RWPE1 (cell line): Measurements from ENCODE around the gene PADI2.

ENCODE experiments used
- CTCF ChIA-PET: fragments of 350-600 bp; sonication (Branson Sonifier 250); formaldehyde crosslinking; extraction: SDS; loops from one replicate; lab custom pipeline; 2021; lab: Yijun Ruan, JAX
- POLR2A ChIA-PET: fragments of 400-600 bp; formaldehyde crosslinking; extraction: SDS; loops from one replicate; lab custom pipeline; 2020; ENCODE audit warnings: antibody characterized with exemption; ENCODE audit not compliant: low non-redundant PET; lab: Yijun Ruan, JAX
- DNase-seq: peaks from one replicate; pipeline ENCODE4 v3.0.0; 2012; ENCODE audit warnings: low spot score
- H3K27ac ChIP-seq: fragments of 450-650 bp; 2 replicates; pipeline ENCODE4 v1.5.1; 2017
- TF ChIP-seq, protein P1 (sequence below): fragments of 450-650 bp; conservative IDR thresholded peaks from 2 replicates; pipeline ENCODE4 v1.5.1; 2017; ENCODE audit warnings: low read depth, mild to moderate bottlenecking

The PADI2 gene

DNA sequence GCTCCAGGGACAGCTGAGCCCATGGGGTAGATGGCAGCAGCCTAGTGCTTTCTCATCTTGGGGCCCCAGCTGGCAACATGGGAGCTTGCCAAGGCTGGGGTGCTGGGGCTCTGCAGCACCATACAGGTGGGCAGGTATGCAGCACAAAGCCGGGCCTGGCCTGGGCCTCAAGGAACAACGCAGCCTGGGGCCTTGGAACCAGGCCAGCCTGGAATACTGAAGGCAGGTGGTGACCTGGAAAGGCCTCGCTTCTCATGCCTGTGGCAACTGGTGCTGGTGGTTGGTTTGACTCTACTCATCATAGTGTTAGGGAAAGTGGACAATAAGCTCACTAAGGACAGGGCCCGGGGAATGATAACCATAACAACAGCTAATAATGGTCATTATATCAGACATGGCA is 38.4 kb downstream of the PADI2 start:
- POLR2A ChIA-PET, result interaction anchor here (0.6 kb wide), 1 partner anchor 132 kb away, joined by 3 read pairs; no protein-coding TSS in a partner anchor
- CTCF ChIA-PET, result no interaction called here
- H3K27ac ChIP-seq, result no peak overlapping the region
- TF ChIP-seq, protein P1, sequence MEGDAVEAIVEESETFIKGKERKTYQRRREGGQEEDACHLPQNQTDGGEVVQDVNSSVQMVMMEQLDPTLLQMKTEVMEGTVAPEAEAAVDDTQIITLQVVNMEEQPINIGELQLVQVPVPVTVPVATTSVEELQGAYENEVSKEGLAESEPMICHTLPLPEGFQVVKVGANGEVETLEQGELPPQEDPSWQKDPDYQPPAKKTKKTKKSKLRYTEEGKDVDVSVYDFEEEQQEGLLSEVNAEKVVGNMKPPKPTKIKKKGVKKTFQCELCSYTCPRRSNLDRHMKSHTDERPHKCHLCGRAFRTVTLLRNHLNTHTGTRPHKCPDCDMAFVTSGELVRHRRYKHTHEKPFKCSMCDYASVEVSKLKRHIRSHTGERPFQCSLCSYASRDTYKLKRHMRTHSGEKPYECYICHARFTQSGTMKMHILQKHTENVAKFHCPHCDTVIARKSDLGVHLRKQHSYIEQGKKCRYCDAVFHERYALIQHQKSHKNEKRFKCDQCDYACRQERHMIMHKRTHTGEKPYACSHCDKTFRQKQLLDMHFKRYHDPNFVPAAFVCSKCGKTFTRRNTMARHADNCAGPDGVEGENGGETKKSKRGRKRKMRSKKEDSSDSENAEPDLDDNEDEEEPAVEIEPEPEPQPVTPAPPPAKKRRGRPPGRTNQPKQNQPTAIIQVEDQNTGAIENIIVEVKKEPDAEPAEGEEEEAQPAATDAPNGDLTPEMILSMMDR, result no peak
- no peak for DNase-seq

DNA sequence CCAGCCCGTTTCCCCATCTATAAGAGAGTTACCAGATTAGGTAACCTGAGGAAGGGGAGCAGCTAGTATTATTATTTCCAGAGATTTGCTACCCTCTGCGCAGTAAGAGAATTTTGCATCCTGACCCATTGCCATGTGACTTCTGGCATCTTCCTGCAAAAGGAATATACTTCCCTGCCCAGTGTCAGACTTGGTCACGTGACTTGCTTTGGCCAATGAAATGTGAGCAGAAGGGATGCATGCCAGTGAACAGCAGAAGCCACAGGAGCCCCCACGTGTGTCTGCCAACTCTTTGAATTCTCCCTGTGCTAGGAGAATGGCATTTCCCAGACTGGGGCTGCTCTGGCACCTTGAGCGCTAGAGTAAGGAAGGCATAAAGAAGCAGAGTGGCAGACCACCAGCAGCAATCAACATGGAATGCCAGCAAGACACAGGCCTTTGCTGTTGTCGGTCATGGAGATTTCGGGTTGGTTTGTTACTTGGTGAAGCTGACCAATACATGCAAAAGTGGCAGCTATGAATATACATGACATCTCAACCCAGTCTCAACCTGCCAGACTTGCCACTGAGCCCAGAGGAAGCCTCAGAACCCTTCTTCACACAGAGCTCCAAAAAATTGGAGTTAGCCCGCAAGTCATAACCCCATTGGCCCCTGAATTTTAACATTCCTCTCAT is 39.0 kb downstream of the PADI2 start:
- H3K27ac ChIP-seq, result no peak overlapping the region
- ChIA-PET POLR2A (interaction anchor here (0.6 kb wide), 2 partner anchors 131 to 375 kb away, joined by 3 to 10 read pairs; no protein-coding TSS in a partner anchor), CTCF (no interaction called here)
- TF ChIP-seq, protein P1, result no peak
- DNase-seq, result no peak

DNA sequence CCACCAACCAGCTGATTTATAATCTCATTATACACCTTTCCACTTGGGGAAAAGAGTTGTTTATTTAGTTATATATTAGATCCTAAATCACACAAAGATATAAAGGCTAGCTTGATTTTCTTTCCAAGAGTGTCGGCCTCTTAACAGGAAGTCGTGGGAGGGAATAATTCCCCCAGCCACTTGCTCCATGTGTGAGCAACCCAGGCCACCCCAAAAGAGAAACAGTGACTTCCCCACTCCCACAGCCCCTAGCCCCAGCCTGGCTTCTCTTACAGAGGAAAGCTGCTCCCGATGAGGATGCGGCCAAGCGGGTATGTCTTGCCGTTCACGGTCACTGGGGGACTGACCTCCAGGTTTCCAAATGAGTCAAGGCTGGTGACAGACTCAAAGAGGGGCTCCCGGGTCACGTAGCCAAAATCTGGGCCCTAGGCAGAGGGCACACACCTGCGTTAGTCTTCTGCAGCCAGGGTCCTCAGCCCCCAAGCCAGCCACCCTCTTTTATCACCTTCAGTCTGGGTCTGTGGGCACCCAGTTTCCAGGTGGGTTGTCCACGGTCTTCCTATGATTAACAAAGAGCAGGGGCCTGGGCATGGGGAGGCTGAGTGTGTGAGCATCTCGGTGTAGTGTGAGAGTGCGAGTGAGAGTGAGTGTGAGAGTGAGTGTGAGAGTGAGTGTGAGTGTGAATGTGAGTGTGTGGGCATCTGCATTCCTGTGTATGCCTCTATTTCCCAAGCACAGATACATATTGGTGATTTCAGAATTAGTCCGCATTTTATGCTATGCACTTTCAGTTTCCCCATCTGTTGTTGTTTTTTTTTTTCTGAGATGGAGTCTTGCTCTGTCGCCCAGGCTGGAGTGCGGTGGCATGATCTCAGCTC is 40.0 kb downstream of the PADI2 start:
- DNase-seq, result no peak
- ChIA-PET POLR2A (no interaction called here), CTCF (no interaction called here)
- H3K27ac ChIP-seq, result no peak overlapping the region
- TF ChIP-seq, protein P1, result no peak

DNA sequence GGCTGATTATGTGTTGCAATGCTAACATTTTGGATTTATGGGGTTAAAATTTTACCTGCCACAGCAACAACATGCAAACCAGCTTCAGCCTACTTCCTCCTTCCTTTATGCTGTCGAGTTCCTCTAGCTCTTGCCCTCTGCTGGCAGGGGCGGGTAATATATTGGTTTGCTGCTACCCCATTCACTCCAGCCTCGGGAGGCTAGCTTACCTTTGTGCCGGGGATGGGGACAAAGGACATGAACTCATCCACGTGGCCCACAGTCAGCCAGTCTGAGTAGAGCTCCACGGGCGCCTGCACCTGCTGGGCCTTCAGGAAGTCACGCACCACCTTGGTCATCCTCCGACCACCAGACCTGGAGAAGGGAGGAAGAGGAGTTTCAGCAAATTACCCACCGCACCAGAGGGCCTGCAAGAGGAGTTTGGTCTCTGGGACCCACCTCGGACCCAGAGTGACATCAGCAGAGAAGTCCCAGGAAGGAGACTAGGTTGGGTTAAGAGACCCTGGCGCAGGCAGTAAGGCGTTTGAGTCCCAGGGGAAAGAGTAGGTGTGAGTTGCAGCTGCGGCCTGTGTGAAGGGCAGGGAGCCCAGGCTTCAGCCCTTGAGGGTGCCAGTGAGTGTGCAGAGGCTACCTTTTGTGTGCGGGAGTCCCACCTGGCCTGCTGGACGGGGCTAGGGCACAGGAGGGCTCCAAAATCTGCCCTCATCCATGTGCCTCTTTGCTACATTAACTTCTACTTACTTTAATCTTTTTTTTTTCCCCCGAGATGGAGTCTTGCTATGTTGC is 43.6 kb downstream of the PADI2 start:
- CTCF ChIA-PET, result interaction anchor here (0.5 to 1.4 kb wide), 8 partner anchors 9 to 336 kb away, joined by 3 to 7 read pairs (median 3); no protein-coding TSS in a partner anchor
- POLR2A ChIA-PET, result no interaction called here

DNA sequence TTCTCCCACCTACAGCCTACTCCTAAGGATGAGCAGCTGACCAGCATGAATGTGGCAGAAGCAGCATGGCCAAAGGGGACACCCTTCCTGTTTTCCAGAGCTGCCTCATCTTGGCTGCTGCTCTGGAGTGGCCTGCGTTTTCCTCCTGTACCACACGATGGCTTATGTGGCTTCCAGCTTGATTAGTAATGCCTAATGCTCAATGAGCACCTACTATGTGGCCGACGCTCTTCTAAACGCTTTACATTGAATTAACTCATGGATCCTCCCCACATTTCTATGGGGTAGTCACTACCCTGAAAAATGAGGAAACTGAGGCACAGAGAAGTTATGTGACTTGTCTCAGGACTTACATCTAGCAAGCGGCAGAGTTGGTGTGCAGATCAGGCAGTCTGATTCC is 47.5 kb downstream of the PADI2 start:
- ChIA-PET CTCF (interaction anchor here (0.6 to 1.1 kb wide), 2 partner anchors 9 to 54 kb away, joined by 4 to 6 read pairs; no protein-coding TSS in a partner anchor), POLR2A (no interaction called here)
- TF ChIP-seq, protein P1, result no peak
- DNase-seq, result no peak
- no peak overlapping the region for H3K27ac ChIP-seq

More for the DNA sequence above, 43.6 kb downstream of the PADI2 start:
- peak; percentile 23 for DNase-seq
- no peak overlapping the region for H3K27ac ChIP-seq
- TF ChIP-seq, protein P1, result 0 out of 2 replicates have a peak, but pooled peaks have one; percentile 13

DNA sequence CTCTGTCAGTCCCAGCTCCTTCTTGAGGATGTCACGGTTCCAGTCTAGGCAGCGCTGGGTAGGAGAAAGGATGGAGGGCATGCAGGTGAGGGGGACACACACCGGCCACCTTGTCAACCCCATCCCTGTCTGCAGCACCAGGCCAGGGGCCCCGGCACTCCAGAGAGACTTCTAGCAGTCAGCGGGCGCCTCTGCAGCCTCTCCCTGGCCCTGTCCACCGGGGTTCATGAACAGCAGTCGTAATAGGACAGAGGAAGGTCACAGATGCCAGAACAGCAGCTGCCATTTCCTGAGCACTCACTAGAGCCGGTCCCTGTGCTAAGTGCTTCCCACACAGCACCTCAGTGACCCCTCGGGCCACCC is 49.1 kb downstream of the PADI2 start:
- H3K27ac ChIP-seq, result no peak overlapping the region
- CTCF ChIA-PET, result no interaction called here
- POLR2A ChIA-PET, result no interaction called here
- DNase-seq, result no peak
- TF ChIP-seq, protein P1, result no peak
